GM19455 (cell line): ENCODE data around the gene MYO10.
"Not testable (repeated sequence)": the region's sequence is repeated elsewhere in the genome, so short reads cannot be mapped to it uniquely, and the experiment has no call there.

Experiments used
- ATAC-seq: cut with Tn5 transposase; IDR thresholded peaks from one replicate; pipeline ENCODE4 v1.9.1; 2021; ENCODE audit not compliant: unreplicated experiment

Gene MYO10

GRCh38 chr5:16721151-16722096 is 214.7 kb downstream of the MYO10 start:
- no peak for ATAC-seq

DNA sequence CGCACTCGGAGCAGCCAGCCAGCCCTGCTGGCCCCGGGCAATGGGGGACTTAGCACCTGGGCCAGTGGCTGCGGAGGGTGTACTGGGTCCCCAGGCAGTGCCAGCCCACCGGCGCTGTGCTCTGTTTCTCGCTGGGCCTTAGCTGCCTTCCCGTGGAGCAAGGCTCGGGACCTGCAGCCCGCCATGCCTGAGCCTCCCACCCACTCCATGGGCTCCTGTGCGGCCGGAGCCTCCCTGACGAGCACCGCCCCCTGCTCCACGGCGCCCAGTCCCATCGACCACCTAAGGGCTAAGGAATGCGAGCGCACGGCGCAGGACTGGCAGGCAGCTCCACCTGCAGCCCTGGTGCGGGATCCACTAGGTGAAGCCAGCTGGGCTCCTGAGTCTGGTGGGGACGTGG is 218.1 kb downstream of the MYO10 start:
- not testable (repeated sequence) for ATAC-seq

DNA sequence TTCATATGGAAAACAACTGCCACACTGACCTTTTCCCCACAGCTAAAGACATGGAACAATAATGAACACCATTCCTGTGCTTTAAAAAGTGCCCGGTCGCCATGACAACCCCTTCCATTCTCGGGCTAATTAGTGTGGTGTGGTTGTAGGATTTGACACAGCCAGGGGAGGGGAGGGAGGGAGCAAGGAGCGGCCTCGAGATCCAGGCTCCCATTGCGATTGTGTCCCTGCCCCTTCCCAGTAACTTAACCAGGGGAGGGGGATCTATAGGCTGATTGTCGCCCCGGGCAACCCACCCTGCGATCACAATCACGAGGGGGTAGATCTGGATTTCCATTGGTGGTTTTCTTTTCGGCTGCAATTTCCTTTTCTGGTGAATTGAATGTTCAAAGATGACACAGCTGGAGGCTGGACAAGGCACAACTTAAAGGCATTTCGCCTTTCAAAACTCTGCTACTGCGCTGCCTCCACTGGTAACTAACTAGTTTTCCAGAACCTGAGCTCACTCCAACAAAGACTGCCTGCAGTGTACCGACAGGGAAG is 222.6 kb downstream of the MYO10 start:
- no peak for ATAC-seq

DNA sequence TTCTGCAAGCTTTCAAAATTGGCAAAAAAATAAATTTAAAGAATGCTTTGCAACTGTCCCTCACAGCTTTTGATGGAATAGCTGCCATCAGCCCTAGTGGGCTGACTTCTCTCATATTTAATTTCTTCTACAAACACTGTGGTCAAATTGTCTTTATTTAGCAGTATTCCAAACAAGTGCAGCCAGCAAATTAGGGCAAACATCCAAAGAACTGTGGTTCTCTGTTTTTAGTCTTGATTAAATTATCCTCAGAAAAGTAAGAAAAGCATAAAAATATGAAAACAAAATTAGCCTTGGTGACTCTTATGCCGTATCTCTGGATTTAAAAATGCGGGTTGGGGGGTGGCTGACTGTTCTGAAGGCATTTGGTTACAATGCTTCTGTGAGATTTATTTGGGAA is 223.5 kb downstream of the MYO10 start:
- no peak for ATAC-seq

DNA sequence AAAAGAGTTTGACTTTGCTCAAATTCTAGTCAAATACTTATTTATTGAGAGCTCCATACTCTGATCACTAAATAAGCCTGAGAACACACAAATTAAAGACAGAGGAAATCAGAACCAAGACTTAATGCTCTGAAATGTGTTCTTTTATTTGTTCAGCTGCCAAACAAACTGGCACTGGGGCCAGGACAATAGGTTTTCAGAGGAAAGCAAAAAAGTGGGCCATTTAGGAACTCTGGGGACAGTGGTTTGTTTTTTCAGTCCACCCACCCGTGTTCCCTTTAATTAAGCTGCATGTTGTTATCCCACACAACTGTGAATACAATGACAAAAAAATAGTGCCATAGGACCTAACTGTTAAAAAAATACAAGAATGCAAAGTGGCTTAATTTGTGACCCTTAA is 223.9 kb downstream of the MYO10 start:
- no peak for ATAC-seq

- ATAC-seq: no peak
Measured at GRCh38 chr5:16709691-16710433, 226.2 kb downstream of the MYO10 start.

DNA sequence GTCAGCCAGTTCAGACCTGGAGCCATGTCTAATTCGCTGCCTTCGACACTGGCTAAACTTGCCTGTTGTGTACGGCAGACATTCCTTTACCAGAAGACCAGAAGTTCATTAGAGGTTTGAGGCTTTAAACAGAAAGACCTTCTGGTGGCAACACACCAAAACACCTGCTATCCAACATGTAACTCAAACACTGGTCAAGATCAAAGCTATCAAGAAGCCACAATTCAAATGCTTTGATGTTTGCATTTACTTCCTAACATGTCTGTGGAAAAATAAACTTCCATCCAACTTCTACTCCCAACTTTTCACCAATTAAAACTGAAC is 228.3 kb downstream of the MYO10 start:
- no peak for ATAC-seq

GRCh38 chr5:16707168-16707868 is 228.8 kb downstream of the MYO10 start:
- ATAC-seq: no peak

- no peak for ATAC-seq
Measured at GRCh38 chr5:16704945-16705344, 231.1 kb downstream of the MYO10 start.

DNA sequence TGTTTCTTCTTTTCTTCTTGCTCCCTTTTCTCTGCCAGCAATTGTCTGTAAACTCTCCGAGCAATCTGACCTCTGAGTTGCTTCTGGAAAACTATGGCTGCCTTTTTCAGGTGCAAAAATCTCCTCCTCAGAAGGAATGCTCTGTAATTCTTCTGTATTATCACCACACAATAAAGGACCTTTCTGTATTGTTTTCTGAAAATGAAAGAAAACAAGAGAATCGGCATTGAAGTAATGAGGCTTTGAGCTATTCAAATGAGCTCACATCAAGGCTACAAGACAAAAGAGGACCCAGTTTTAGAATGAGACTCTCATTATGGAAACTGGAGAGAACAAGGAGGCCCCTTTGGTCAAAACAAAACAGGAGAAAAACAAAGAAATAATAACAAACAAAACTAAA is 233.1 kb downstream of the MYO10 start:
- ATAC-seq: no peak

DNA sequence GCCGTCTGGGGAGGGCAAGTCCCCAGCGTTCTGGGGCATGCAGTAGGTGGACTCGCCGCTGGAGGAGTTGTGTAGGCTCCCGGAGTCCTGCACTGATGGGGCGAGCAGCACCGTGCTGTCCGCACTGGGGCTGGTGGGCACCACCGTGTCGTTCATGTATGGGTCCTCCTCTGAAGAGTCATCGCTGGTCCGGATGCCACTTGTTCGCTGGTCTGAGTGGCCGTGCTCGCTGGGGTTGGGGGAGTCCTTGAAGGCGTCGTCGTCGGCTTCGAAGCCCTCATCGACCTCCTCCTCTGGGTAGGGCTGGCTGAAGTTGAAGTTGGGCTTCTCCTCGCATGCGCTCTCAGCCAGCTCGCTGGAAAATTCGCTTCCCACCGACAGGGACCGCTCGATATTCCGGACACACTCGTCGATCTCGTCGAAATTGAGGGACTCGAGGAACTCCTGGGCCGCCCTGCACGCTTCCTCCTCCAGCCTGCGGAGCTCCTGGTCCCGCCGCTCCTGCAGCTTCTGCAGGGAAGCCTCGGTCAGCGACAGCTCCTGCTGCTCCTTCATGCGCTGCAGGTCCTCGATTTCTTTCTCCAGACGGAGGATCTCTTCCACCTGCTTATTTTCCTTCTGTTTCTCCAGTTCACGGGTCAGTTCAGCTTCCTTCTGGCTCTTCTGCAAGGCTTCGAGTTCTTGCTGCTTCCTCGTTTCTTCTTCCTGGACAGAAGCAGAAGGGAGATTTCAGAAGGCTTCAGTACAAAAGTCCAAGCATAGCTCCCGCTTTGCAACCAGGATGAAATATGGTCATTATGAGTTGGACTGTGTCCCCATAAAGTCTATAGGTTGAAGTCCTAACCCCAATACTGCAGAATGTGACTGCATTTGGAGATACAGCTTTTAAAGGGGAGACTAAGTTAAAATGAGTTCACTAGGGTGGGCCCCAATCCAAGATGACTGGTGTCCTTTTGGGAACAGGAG is 234.7 kb downstream of the MYO10 start:
- ATAC-seq: no peak

- ATAC-seq: no peak
Measured at GRCh38 chr5:16700081-16700480, 236.0 kb downstream of the MYO10 start.

- no peak for ATAC-seq
Measured at GRCh38 chr5:16695779-16696178, 240.3 kb downstream of the MYO10 start.

DNA sequence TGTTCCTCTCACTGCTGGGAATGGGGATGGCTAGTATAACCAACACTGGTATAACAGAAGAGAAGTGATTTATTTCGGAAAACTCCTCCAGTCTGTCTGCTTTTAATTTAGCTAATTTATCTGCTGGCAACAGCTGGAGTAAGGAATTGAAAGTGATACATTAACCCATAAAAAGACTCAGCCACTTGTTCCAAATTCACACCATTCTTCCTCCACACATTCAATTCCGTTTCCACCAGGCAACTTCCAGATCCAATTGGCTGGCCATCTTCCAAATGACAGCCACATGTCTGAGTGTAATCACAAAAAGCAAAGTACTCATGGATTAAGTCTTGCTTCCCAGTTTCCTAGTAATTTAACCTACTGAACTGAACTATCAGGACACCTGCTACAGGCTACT is 242.2 kb downstream of the MYO10 start:
- no peak for ATAC-seq

GRCh38 chr5:16691731-16692130 is 244.4 kb downstream of the MYO10 start:
- ATAC-seq: no peak

GRCh38 chr5:16690243-16690852 is 245.7 kb downstream of the MYO10 start:
- no peak for ATAC-seq

DNA sequence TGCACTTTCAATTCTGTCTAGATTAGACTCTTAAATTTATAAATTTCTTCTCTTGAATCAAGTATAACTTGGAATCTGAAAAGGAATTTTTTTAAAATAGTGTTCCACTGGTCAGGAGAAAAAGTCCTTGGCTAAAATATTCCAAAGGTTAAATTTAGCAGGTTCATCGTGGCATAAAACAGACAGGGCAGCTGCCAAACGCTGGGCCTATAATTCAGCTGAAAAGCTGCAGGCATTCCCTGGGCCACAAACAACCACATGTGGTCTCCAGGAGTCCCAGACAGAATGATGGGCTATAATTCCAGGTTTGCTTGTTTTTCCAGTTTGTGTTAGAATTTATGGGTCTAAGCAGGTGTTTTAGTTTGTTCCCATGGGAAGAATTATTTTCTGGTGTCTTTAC is 248.2 kb downstream of the MYO10 start:
- no peak for ATAC-seq

GRCh38 chr5:16685069-16685468 is 251.0 kb downstream of the MYO10 start:
- no peak for ATAC-seq

GRCh38 chr5:16681876-16682275 is 254.2 kb downstream of the MYO10 start:
- no peak for ATAC-seq

DNA sequence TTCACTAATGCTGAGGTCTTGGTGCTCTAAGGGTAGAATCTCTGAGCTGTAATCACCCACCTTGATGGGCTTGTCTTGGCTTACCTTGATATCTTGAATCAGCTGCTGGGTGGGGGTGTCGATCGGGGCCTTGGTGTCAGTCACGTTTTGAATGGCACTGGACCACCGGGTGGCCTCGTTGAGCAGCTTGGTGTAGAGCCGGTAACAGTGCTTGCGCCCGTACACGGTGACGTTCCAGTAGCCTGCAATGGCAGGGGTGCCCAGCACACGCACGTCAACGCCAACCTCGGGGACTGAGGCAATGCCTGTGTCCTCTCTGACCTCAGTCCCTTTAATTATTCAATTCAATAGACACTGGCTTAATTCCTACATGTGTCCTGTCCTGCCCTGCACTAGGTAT is 256.2 kb downstream of the MYO10 start:
- no peak for ATAC-seq
